NT2/D1 (cell line): ENCODE measurements around the gene PLCB1.

ENCODE experiments used
- DNase-seq: peaks from one replicate; pipeline ENCODE4 v3.0.0-alpha.2; 2011; ENCODE audit warnings: low read depth, low spot score
- H3K27me3 ChIP-seq: 2 replicates; pipeline ENCODE4 v1.6.0; 2011; ENCODE audit warnings: mild to moderate bottlenecking; ENCODE audit not compliant: insufficient read length, insufficient read depth
- H3K36me3 ChIP-seq: 2 replicates; pipeline ENCODE4 v1.6.1; 2011; ENCODE audit warnings: mild to moderate bottlenecking, low read length, mixed read lengths; ENCODE audit not compliant: insufficient read depth, insufficient read length
- H3K4me1 ChIP-seq: 2 replicates; pipeline ENCODE4 v1.5.1; 2011; ENCODE audit not compliant: insufficient read depth, insufficient read length
- H3K4me3 ChIP-seq: 2 replicates; pipeline ENCODE4 v1.5.1; 2011; ENCODE audit warnings: low read depth; ENCODE audit not compliant: insufficient read length
- H3K9ac ChIP-seq: 2 replicates; pipeline ENCODE4 v1.6.0; 2011; ENCODE audit warnings: low read depth; ENCODE audit not compliant: insufficient read length
- H3K9me3 ChIP-seq: 2 replicates; pipeline ENCODE4 v1.5.1; 2011; ENCODE audit warnings: mild to moderate bottlenecking, low read length; ENCODE audit not compliant: insufficient read depth
- SUZ12 ChIP-seq: IDR thresholded peaks from 2 replicates; pipeline ENCODE4 v1.6.1; 2011; ENCODE audit not compliant: insufficient read length, insufficient read depth; ENCODE audit errors: extremely low read depth
- YY1 ChIP-seq: IDR thresholded peaks from 2 replicates; pipeline ENCODE4 v1.6.1; 2011; ENCODE audit not compliant: insufficient read length, insufficient read depth
- ZNF274 ChIP-seq: IDR thresholded peaks from 2 replicates; pipeline ENCODE4 v1.6.1; 2011; ENCODE audit warnings: mild to moderate bottlenecking, low read depth, low read length

PLCB1 gene

DNA sequence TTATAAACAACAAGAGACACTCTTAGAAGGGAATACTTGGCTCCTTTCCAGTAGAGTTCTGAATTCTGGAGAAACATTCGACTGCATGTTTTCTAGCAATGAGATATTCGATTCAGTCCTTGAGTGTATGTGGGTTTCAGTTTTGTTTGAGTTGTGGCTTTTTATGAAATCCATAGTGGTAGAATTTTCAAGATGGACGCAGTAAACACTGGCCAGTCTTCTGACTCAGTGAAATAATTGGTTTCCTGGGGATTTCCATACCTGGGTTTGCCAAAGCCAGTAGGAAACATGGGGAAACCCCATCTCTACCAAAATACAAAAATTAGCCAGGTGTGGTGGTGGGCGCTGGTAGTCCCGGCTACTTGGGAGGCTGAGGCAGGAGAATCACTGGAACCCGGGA is 663.3 kb downstream of the PLCB1 start:
- DNase-seq = no peak

GRCh38 chr20:8796088-8796660 is 664.1 kb downstream of the PLCB1 start:
- H3K27me3 ChIP-seq = no peaks in the 10 kb centered on the region
- no peaks in the 10 kb centered on the region for H3K4me1 ChIP-seq
- H3K4me3 ChIP-seq = no peak overlapping the region
- H3K9me3 ChIP-seq = no peaks in the 10 kb centered on the region
- no peak for TF ChIP-seq SUZ12
- no peaks in the 10 kb centered on the region for H3K36me3 ChIP-seq
- no peak for DNase-seq
- H3K9ac ChIP-seq = no peak overlapping the region

More for the DNA sequence above, 663.3 kb downstream of the PLCB1 start:
- Histone ChIP-seq H3K4me3 (no peak overlapping the region), H3K27me3 (no peaks in the 10 kb centered on the region), H3K4me1 (no peaks in the 10 kb centered on the region), H3K9me3 (no peaks in the 10 kb centered on the region), H3K36me3 (no peaks in the 10 kb centered on the region), H3K9ac (no peak overlapping the region)
- TF ChIP-seq ZNF274 = no peak

GRCh38 chr20:8798505-8798904 is 666.4 kb downstream of the PLCB1 start:
- no peaks in the 10 kb centered on the region for H3K27me3 ChIP-seq
- no peaks in the 10 kb centered on the region for H3K9me3 ChIP-seq
- no peak for TF ChIP-seq ZNF274
- no peak for TF ChIP-seq YY1
- TF ChIP-seq SUZ12 = no peak
- no peak overlapping the region for H3K4me3 ChIP-seq
- H3K36me3 ChIP-seq = no peaks in the 10 kb centered on the region
- no peak for DNase-seq
- no peaks in the 10 kb centered on the region for H3K4me1 ChIP-seq
- no peak overlapping the region for H3K9ac ChIP-seq

DNA sequence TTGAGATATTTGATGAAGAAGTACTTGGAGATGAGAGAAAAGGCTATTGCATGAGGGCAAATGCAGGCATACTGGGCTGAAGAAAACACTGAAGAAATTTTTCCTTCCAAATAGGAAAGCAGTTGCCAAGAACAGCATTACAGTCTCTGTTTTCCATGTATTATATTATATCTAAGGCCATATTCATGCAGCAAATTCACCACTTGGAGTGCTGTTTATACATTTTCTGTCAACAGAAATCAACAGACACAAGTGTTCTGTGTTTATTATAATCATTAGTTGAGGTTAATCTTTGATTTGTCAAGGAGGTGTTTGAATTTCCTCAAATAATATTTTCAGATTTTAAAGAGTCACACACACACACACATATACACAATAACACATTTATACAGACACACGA is 668.0 kb downstream of the PLCB1 start:
- Histone ChIP-seq H3K4me3 (no peak overlapping the region), H3K9me3 (no peaks in the 10 kb centered on the region), H3K36me3 (no peaks in the 10 kb centered on the region), H3K27me3 (no peaks in the 10 kb centered on the region), H3K9ac (no peak overlapping the region), H3K4me1 (no peaks in the 10 kb centered on the region)
- no peak for TF ChIP-seq SUZ12
- TF ChIP-seq ZNF274 = no peak
- TF ChIP-seq YY1 = no peak
- no peak for DNase-seq

GRCh38 chr20:8801686-8802085 is 669.6 kb downstream of the PLCB1 start:
- H3K27me3 ChIP-seq = no peaks in the 10 kb centered on the region
- H3K9ac ChIP-seq = no peak overlapping the region
- no peak overlapping the region for H3K4me3 ChIP-seq
- no peak for TF ChIP-seq YY1
- TF ChIP-seq ZNF274 = no peak
- TF ChIP-seq SUZ12 = no peak
- no peaks in the 10 kb centered on the region for H3K36me3 ChIP-seq
- no peaks in the 10 kb centered on the region for H3K4me1 ChIP-seq
- no peak for DNase-seq
- H3K9me3 ChIP-seq = no peaks in the 10 kb centered on the region

GRCh38 chr20:8803065-8803464 is 671.0 kb downstream of the PLCB1 start:
- Histone ChIP-seq H3K36me3 (no peaks in the 10 kb centered on the region), H3K9ac (no peak overlapping the region), H3K27me3 (no peaks in the 10 kb centered on the region), H3K4me1 (peaks cover under 1% of the 10 kb centered on the region), H3K4me3 (no peak overlapping the region), H3K9me3 (no peaks in the 10 kb centered on the region)
- TF ChIP-seq YY1 (no peak), SUZ12 (no peak), ZNF274 (no peak)
- DNase-seq = no peak

- H3K9ac ChIP-seq = no peak overlapping the region
- DNase-seq = no peak
Measured at GRCh38 chr20:8803941-8804340, 671.9 kb downstream of the PLCB1 start.

GRCh38 chr20:8805737-8806442 is 673.8 kb downstream of the PLCB1 start:
- Histone ChIP-seq H3K9me3 (no peaks in the 10 kb centered on the region), H3K4me3 (no peak overlapping the region), H3K27me3 (no peaks in the 10 kb centered on the region), H3K4me1 (peaks cover 2% of the 10 kb centered on the region), H3K36me3 (no peaks in the 10 kb centered on the region), H3K9ac (no peak overlapping the region)
- TF ChIP-seq ZNF274 (no peak), SUZ12 (no peak), YY1 (no peak)
- no peak for DNase-seq

More at GRCh38 chr20:8803941-8804340, 671.9 kb downstream of the PLCB1 start:
- H3K27me3 ChIP-seq = no peaks in the 10 kb centered on the region
- H3K9me3 ChIP-seq = no peaks in the 10 kb centered on the region
- no peaks in the 10 kb centered on the region for H3K36me3 ChIP-seq
- H3K4me3 ChIP-seq = no peak overlapping the region
- no peak for TF ChIP-seq YY1
- TF ChIP-seq ZNF274 = no peak
- no peak for TF ChIP-seq SUZ12
- peaks cover 2% of the 10 kb centered on the region for H3K4me1 ChIP-seq
